Caki2 (cell line): ENCODE data around the gene ISLR2. TPM values are rescaled to one million over a fixed set of nuclear protein-coding genes. Genes with fewer than 3 reads are reported as not detected.
A peak's percentile ranks its signal among the peaks of the same experiment; 100 is the strongest.

Experiments
- DNase-seq: peaks from one replicate; pipeline ENCODE4 v3.0.0-alpha.2; 2015; ENCODE audit warnings: low read depth
- in situ Hi-C: cut with HindIII; loops from 2 replicates; pipeline ENCODE4 v1.10.0; 2016; ENCODE audit warnings: low sequenced_read_pairs, low pct_unique_long_range_greater_than_20kb, mixed read lengths
- total RNA-seq: library from RNA; depleted of rRNA; stranded (reverse); fragments of >200 nt; shearing (Covaris generic); gene quantifications from 2 replicates; pipeline ENCODE4 v1.2.3, GENCODE V29; 2014; ENCODE audit warnings: low replicate concordance

Gene ISLR2
- total RNA-seq, 1 experiment from 2014 or later, result 1.4 TPM

DNA sequence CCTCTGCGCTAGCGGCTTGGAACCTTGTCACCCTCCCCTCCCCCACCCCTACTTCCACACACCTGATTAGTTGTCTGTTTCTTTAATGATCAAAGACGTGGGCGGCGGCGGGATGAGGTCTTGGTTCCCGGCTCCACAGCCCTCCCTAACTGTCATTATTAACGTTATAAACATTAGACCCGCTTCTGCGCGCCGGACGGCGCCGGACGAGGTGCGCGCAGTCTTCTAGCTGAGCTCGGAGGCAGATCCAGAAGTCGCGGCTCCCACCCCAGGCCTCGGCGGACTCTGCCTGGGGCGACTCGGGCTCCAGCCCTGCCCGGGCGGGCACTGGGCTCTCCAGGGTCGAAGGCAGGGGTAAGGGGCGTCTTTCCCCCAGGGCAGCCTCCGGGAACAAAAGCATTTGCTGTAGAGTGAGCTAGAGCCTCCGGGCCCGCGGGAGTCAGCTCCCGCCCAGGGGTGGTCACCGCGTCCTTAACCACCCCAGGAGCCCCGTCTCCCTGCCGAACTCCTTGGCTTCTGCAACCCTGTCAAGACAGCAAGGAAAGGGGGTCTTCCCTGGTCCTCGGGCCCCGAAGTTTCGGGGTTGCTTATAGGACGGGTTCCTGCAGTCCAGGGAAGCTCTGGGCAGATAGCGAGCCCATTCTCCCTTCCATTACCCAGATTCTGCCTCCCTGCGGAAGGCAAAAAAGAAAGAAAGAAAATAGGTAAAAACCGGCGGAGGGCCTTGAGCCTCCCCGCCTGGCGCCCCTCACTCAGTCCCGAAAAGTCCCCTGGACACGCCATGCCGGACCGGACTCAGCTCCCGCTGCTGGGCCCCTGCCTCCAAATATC is 2.2 kb upstream of the ISLR2 start:
- DNase-seq, result no peak
- in situ Hi-C loops, result no loop called here

DNA sequence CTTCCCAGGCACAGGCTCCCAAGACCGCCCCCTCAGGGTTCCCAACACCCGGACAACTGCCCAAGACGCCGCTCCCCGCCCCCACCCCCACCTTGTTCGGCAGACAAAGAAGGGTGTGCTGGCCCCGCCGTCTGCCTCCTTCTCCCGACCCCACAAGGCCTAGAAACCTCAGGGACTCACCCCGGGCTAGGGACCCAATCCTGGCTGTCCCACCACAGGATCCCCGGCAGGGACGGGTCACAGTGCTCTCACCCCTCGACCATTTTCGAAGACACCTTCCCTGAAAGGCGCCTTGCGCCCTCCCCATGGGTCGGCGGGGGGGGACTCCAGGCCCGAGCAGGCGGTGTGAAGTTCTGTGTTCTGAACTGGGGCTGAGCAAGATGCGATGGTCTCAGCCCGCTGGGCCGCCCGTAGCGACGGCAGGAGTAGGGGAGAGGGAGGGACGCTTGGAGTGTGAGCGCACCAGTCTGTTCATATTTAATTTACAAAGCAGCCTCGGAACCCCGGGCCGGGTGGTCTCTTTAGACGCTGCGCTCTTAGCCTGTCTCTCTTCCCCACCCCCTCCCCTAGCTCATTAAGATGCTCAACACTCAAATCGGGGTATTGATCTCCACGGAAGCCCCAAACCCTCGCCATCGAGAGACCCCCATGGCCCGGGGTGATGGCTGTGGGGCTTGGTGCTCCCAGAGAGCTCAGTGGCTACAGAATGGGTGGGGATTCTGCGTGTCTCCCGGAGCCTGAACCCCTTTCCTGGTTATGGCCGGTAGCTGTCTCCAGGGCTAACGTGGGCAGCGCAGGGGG is 1.4 kb upstream of the ISLR2 start:
- in situ Hi-C loops, result no loop called here
- DNase-seq, result no peak

DNA sequence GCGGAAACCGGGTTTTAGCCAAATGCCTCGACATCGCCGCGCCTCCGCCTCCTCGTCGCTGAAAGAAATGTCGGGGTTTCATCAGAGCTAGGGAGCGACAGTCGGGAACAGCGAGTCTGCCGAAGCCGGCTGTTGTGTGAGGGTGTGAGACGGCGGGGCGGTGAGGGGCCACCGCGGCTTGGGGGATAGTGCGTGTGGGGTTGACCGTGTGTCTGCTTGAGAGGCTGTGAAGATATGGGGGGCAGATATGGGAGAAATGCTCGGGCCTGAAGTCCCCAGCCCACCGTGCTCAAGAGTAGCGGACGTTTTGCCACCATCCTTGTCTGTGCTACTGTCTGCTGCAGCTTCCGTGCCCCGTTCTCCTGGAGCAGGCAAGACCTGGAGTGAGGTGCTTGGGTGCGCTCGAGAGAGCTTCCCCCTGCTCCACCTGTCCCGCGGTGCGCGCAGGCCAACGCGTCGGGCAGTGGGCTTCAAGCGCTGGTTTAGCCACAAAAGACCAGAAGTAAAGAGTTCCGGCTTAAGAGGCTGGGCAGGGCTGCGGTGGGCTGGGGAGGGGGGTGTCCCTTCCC is 716 bp upstream of the ISLR2 start:
- no peak for DNase-seq
- in situ Hi-C loops, result no loop called here

DNA sequence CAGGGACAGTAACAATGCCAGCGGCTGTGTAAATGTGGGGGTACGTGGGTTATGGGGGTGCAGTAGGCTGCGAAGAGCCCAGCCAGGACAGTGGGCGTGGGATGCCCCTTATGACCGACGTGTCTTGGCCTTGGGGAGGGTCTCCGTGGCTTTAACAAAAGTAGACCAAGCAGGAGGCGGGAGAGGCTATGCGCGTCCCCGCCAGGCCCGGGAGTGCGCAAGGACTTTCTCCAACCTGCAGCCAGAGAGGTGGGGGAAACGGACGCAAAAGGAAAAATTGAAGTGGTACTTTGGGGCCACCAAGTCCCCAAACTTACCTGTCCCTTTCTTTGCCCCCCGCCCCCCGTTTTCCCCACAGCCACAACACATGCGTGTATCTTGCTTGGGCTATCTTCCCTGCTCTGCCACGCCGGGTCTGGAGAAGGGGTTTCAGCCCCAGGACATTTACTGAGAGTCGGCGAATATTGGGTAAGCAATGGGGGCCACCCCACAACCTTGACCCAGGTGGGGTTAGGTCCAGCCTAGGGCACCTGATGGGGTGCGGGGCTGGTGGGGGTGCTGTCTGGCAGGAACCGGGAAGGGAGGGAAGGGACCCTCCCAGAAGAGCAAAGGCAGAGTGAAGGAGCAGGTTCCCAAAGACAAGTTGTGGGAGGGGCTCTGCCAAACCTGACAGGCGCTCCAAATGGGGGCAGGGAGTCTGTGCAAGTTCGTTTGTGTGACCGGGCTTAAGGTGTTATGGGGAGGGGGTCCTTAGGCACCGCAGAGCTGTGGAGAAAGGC is 652 bp downstream of the ISLR2 start:
- no peak for DNase-seq
- in situ Hi-C loops, result no loop called here

DNA sequence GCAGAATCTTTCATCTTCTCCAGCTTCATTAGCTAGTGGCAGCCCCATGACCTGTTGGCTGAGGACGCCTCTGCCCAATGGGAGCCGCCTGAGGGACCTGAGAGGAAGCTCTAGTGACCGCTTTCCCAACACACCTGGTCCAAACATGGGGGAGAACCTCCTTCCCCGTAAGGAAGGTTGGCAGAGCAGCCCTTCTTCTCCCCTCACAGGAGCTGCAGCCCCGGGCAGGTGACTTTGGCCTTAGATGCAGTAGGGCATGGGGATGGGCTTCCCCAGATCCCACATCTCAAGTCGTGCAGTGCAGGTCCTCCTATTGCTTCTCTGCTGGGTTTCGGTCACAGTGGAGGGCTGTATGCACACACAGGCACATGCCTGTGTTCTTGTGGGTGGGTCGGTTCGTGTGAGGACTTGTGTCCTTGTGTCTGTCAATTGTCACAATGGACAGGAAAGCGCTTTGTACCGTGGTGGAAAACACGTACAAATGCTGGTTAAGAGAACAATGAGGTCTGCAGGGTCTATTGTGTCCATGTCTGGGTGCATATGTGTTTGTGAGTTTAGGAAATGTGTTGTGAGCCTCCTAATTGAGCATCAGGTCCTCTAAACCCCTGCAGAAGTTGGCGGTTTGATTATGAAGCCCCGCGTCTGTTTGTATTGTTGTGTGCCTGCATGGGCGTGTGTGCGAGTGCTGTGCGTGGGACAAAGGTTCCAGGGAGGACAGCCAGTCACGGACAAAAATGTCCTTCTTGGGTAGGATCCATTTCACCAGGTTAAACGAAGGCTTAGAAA is 1.4 kb downstream of the ISLR2 start:
- in situ Hi-C loops, result no loop called here
- no peak for DNase-seq

DNA sequence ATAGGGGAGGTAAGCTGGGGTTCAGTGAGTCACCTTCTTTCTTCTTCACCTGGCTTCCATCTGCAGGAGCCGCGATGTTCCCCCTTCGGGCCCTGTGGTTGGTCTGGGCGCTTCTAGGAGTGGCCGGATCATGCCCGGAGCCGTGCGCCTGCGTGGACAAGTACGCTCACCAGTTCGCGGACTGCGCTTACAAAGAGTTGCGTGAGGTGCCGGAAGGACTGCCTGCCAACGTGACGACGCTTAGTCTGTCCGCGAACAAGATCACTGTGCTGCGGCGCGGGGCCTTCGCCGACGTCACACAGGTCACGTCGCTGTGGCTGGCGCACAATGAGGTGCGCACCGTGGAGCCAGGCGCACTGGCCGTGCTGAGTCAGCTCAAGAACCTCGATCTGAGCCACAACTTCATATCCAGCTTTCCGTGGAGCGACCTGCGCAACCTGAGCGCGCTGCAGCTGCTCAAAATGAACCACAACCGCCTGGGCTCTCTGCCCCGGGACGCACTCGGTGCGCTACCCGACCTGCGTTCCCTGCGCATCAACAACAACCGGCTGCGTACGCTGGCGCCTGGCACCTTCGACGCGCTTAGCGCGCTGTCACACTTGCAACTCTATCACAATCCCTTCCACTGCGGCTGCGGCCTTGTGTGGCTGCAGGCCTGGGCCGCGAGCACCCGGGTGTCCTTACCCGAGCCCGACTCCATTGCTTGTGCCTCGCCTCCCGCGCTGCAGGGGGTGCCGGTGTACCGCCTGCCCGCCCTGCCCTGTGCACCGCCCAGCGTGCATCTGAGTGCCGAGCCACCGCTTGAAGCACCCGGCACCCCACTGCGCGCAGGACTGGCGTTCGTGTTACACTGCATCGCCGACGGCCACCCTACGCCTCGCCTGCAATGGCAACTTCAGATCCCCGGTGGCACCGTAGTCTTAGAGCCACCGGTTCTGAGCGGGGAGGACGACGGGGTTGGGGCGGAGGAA is 2.6 kb downstream of the ISLR2 start:
- in situ Hi-C loops, result no loop called here

DNA sequence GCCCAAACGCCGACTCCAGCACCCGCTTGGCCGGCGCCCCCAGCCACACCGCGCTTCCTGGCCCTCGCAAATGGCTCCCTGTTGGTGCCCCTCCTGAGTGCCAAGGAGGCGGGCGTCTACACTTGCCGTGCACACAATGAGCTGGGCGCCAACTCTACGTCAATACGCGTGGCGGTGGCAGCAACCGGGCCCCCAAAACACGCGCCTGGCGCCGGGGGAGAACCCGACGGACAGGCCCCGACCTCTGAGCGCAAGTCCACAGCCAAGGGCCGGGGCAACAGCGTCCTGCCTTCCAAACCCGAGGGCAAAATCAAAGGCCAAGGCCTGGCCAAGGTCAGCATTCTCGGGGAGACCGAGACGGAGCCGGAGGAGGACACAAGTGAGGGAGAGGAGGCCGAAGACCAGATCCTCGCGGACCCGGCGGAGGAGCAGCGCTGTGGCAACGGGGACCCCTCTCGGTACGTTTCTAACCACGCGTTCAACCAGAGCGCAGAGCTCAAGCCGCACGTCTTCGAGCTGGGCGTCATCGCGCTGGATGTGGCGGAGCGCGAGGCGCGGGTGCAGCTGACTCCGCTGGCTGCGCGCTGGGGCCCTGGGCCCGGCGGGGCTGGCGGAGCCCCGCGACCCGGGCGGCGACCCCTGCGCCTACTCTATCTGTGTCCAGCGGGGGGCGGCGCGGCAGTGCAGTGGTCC is 3.5 kb downstream of the ISLR2 start:
- no peak for DNase-seq
- in situ Hi-C loops, result no loop called here

More for the DNA sequence above, 2.6 kb downstream of the ISLR2 start:
- no peak for DNase-seq

DNA sequence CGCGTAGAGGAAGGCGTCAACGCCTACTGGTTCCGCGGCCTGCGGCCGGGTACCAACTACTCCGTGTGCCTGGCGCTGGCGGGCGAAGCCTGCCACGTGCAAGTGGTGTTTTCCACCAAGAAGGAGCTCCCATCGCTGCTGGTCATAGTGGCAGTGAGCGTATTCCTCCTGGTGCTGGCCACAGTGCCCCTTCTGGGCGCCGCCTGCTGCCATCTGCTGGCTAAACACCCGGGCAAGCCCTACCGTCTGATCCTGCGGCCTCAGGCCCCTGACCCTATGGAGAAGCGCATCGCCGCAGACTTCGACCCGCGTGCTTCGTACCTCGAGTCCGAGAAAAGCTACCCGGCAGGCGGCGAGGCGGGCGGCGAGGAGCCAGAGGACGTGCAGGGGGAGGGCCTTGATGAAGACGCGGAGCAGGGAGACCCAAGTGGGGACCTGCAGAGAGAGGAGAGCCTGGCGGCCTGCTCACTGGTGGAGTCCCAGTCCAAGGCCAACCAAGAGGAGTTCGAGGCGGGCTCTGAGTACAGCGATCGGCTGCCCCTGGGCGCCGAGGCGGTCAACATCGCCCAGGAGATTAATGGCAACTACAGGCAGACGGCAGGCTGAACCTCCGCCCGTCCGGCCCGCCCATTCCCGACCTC is 4.1 kb downstream of the ISLR2 start:
- DNase-seq, result no peak
- in situ Hi-C loops, result no loop called here

DNA sequence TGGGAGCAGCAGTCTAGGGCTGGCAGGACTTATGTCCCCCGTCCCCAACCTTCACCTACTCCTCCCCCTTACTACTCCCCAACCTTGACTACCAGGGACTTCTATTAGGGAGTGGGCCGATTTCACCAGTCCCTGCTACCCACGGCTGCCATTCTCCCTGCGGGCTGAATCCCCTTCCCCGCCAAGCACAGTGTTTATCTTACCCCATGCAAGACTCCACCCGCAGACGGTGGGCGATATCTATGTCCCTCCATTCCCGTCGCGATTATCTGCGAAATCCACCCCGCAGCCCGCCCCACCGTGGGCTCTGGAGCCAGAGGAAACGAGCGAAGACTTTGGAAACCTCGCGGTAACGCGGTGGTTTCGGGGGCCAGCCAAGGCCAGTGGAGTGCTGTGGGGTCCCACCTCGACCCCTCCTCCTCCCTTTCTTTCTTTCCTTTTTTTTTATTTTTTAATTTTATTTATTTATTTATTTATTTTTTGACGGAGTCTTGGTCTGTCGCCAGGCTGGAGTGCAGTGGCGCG is 4.7 kb downstream of the ISLR2 start:
- DNase-seq, result no peak
- in situ Hi-C loops, result no loop called here

DNA sequence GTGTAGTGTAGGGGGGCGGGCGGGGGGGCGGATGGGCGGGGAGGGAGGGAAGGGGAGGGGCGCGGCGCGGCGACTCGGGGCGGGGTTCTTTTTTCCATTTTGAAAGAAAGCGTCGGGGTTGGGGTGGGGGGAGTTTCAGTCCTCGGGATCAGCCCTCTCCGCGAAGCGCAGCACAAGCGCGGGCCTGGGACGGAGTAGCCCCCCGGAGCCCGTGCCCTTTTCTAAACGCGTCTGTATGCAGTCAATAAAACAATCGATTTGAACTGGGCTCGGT is 6.1 kb downstream of the ISLR2 start:
- in situ Hi-C loops, result no loop called here
- no peak for DNase-seq

DNA sequence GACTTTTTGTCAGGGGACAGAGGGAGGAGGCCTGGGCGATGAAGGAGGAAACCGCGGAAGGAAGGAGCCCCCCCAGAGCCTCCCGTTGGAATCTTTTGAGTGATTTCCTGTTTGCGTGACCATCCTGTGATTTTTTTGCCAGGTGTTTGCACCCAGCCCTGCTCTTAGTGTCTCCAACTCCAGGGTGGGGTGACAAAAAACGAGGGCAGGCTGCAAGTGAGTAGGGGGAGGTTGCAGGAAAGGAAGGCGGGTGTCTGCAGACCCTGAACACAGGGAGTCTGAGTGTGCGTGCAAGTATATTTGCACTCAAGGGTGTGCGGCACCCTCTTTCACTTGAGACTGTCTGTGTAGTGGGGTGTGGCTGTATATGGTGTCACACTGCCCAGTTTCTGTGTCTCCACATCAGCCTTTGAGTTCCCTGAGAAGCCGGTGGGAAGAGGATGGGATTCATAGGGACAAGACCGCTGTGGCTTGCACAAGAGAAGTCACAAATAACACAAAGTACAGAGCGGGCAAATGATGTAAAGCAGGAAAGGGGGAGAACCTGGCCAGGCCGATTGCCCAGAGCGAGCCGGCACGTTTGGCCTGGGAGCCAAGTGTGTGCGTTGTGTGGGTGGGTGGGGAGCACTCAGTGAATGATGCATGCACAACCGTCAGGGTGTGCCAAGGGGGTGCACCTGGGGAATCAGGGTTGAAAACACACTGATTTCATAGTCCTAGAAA is 6.6 kb downstream of the ISLR2 start:
- DNase-seq, result peak; percentile 46
- in situ Hi-C loops, result no loop called here

DNA sequence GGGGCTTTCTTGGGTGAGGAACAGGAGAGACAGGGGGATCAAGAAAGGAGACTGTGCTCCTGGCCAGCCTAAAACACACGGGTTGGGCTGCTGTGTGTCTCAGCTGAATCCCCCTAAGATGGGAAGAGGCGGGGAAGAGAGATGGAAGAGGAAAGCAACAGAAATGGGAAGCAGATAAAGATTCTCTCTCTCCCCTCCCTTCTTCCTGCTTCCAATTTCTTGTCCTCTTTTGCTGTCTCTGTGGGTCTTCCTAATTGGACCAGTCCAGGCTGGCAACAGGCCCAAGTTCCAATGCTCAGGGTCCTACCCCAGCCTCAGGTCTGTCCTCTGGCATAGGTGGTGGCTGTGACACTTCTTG is 7.1 kb downstream of the ISLR2 start:
- in situ Hi-C loops, result no loop called here
- DNase-seq, result no peak

DNA sequence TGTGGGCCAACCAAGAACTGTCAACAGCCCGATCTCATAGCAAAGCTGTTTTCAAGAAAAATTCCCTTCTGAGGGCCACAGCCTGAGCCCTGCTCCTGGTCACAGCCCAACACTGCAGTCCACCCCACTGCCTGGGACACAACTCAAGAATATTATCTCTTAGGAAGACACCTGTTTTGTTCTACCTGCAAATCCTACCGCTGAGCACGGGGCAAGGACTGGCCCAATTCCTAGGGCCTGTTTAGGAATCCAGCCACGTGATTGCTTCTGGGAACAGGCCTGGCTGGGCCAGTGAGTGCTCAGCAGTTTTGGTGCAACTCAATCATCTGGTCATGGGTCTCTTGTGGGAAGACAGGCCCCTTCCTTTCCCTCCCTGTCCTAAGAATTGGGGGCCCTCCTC is 8.3 kb downstream of the ISLR2 start:
- in situ Hi-C loops, result no loop called here
- no peak for DNase-seq

DNA sequence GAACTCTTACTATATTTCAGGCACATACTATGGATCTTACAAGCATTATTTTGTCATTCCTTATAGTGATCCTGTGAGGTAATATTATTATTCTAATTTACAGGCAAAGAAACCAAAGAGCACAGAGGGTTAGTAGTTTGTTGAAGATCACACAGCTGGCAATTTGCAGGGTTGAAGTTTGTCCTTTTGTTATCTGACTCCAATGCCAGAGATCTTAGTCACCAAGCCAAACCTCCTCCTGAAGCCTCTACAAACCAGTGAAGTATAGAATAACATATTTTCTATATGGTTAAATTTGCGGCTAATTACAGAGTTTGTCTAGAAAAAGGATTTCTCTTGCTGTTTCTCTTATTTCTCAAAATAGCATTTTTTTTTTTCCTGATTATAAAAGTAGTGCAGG is 11.2 kb downstream of the ISLR2 start:
- in situ Hi-C loops, result no loop called here
- DNase-seq, result no peak

DNA sequence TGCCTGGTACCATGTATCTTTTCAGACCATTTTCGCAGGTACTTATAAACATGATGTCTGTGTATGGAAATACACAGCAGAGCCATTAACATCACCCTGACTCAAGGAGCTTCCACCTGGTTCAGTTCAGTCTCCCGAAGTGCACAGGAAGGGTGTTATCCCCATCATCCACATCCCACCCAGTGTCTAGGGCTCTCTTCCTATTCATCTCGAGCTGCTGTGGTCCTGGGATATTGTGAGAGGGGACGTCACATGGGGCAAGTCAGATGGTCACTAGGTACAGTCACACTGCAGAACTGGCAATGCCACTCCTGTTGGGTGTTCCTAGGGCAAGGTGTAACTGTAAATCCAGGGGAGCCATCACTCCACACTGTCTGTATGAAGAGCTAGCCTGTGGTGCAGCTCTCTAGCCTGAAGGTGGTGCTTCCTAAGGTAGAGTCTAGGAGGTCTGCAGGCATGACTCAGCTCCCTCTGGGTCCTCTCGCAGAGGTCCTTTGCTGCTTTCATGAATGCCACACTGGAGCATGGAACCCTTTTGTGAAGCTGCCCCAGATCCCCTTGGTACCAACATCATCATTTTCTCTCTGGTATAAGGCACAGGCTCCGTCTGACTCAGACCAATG is 13.9 kb downstream of the ISLR2 start:
- DNase-seq, result peak; percentile 48
- in situ Hi-C loops, result no loop called here
